Measurements from ENCODE around the gene SPEN. TPM values are rescaled to one million over a fixed set of nuclear protein-coding genes. Genes with fewer than 3 reads are reported as not detected.
A peak's percentile ranks its signal among the peaks of the same experiment; 100 is the strongest.

SPEN gene
- total and polyA plus RNA-seq, 10 of the 15 experiments (the other 5 are each of a cell fraction or from before 2014, with no cell fraction given), result 5.2 to 58.7 (median 20.1) TPM

- TF ChIP-seq PKNOX1 (IDR thresholded peaks at IDR 0.05) (peak; percentile 32; the same call in 1 of the 2 replicates), SIX5 (IDR thresholded peaks at IDR 0.05; ENCODE audit: low read depth, low read length, severe bottlenecking) (no peak), IKZF1 (conservative IDR thresholded peaks at IDR 0.05) (peak; percentile 23; the same call in 1 of the 2 replicates), ZNF207 (IDR thresholded peaks at IDR 0.05; ENCODE audit: borderline replicate concordance) (no peak), ESRRA (IDR thresholded peaks at IDR 0.05; ENCODE audit: low read length) (no peak), USF2 (IDR thresholded peaks at IDR 0.05; ENCODE audit: borderline replicate concordance, low read depth, low read length) (no peak), SMC3 (IDR thresholded peaks at IDR 0.05; ENCODE audit: borderline replicate concordance, low read length) (no peak), WRNIP1 (IDR thresholded peaks at IDR 0.05; ENCODE audit: borderline replicate concordance, low read depth, low read length) (no peak), ZZZ3 (IDR thresholded peaks at IDR 0.05; ENCODE audit: control insufficient read depth, insufficient read length, low read depth) (no peak), POU2F2 (IDR thresholded peaks at IDR 0.05; ENCODE audit: borderline replicate concordance, low read depth, low read length) (peak; percentile 99), BCL11A (IDR thresholded peaks at IDR 0.05; ENCODE audit: low read depth, low read length) (peak; percentile 89), SREBF1 (IDR thresholded peaks at IDR 0.05; ENCODE audit: low read length) (no peak), BCL3 (IDR thresholded peaks at IDR 0.05; ENCODE audit: borderline replicate concordance, insufficient read depth, low read depth, low read length, poor library complexity, severe bottlenecking) (peak; percentile 11), TAF1 (IDR thresholded peaks at IDR 0.05; ENCODE audit: borderline replicate concordance, low read depth, low read length) (no peak), ZSCAN29 (IDR thresholded peaks at IDR 0.05) (no peak), CREB1 (IDR thresholded peaks at IDR 0.05; ENCODE audit: low read depth) (no peak), ZBED1 (IDR thresholded peaks at IDR 0.05; ENCODE audit: borderline replicate concordance) (peak; percentile 73; the same call in 1 of the 2 replicates), NBN (IDR thresholded peaks at IDR 0.05) (0 out of 2 replicates have a peak, but pooled peaks have one; percentile 16), MEF2A (IDR thresholded peaks at IDR 0.05; ENCODE audit: insufficient read depth, low read depth, low read length) (peak; percentile 87), MTA2 (IDR thresholded peaks at IDR 0.05; ENCODE audit: low read depth) (peak; percentile 62; the same call in 1 of the 2 replicates), RELA (IDR thresholded peaks at IDR 0.05; ENCODE audit: borderline replicate concordance, partially characterized antibody) (peak; percentile 42), MLLT1 (IDR thresholded peaks at IDR 0.05) (peak; percentile 66), ATF3 (IDR thresholded peaks at IDR 0.05; ENCODE audit: borderline replicate concordance, extremely low read depth, low read depth, low read length) (no peak), TCF3 (IDR thresholded peaks at IDR 0.05; ENCODE audit: borderline replicate concordance, insufficient read depth, low read depth, low read length) (no peak), GABPA (IDR thresholded peaks at IDR 0.05; ENCODE audit: low read depth) (no peak), POLR2A (IDR thresholded peaks at IDR 0.05; ENCODE audit: low read depth, low read length) (no peak), EZH2 (IDR thresholded peaks at IDR 0.05; ENCODE audit: borderline replicate concordance, control insufficient read depth, low read depth, low read length) (no peak), SMARCA5 (IDR thresholded peaks at IDR 0.05) (0 out of 2 replicates have a peak, but pooled peaks have one; percentile 51), RUNX3 (IDR thresholded peaks at IDR 0.05; ENCODE audit: low read length) (peak; percentile 98)
Observed at GRCh38 chr1:15965228-15965767, 117.8 kb downstream of the SPEN start (continued).
